Calu3 (cell line): ENCODE results near the gene NCKAP1. TPM values are rescaled to one million over a fixed set of nuclear protein-coding genes. Genes with fewer than 3 reads are reported as not detected.

Experiments
- BruUV-seq: library from RNA; stranded (reverse); fragments of 400-500 nt; replicated peaks from 2 replicates; lab custom pipeline; 2021; lab: Mats Ljungman, UMichigan
- CTCF ChIA-PET: fragments of 300-600 bp; sonication (Branson Sonifier 250); formaldehyde crosslinking; loops from one replicate; lab custom pipeline; 2022; ENCODE audit warnings: antibody characterized with exemption; lab: Charles Lee
- DNase-seq: peaks from one replicate; pipeline ENCODE4 v3.0.0; 2022
- H3K27ac Mint-ChIP-seq: one replicate; pipeline ENCODE4 v1.8.0; 2022; ENCODE audit warnings: mixed read lengths; ENCODE audit not compliant: unreplicated experiment
- H3K27me3 Mint-ChIP-seq: one replicate; pipeline ENCODE4 v1.8.0; 2022; ENCODE audit warnings: mixed read lengths; ENCODE audit not compliant: unreplicated experiment
- H3K36me3 Mint-ChIP-seq: one replicate; pipeline ENCODE4 v1.8.0; 2022; ENCODE audit warnings: mild to moderate bottlenecking, moderate library complexity, mixed read lengths; ENCODE audit not compliant: insufficient read depth, unreplicated experiment
- H3K4me1 Mint-ChIP-seq: one replicate; pipeline ENCODE4 v1.8.0; 2022; ENCODE audit warnings: mild to moderate bottlenecking, low read depth, mixed read lengths; ENCODE audit not compliant: unreplicated experiment
- H3K4me3 Mint-ChIP-seq: one replicate; pipeline ENCODE4 v1.8.0; 2022; ENCODE audit warnings: mild to moderate bottlenecking, low read depth, moderate library complexity, mixed read lengths; ENCODE audit not compliant: unreplicated experiment
- H3K9me3 Mint-ChIP-seq: one replicate; pipeline ENCODE4 v1.8.0; 2022; ENCODE audit warnings: low read depth, mixed read lengths; ENCODE audit not compliant: unreplicated experiment
- intact Hi-C: fragments of 100-400 bp; cut with micrococcal nuclease; formaldehyde crosslinking; loops from one replicate; pipeline ENCODE4 v1.10.0; 2022; ENCODE audit not compliant: unreplicated experiment
- total RNA-seq: library from RNA; stranded (reverse); gene quantifications from 2 replicates; pipeline ENCODE4 v1.2.3, GENCODE V29; 2022
- TF ChIP-seq, protein P1 (sequence below): fragments of 200-600 bp; IDR thresholded peaks from one replicate; pipeline ENCODE4 v1.8.0; 2022; ENCODE audit warnings: antibody characterized with exemption; ENCODE audit not compliant: unreplicated experiment

The NCKAP1 gene
- total RNA-seq, 1 experiment from 2014 or later, result 157 TPM

GRCh38 chr2:183078464-183079138, 40.3 kb upstream of the NCKAP1 start, which contains the start of gene DUSP19:
Gene DUSP19 (plus strand): TSS chr2:183078747. CDS start chr2:183078934, 187 bp downstream.
- no peaks in the 10 kb centered on the region for H3K27me3 Mint-ChIP-seq
- BruUV-seq, result TSS peak; percentile 48
- peak within 1 kb of the TSS; percentile 85 for H3K27ac Mint-ChIP-seq
- H3K4me3 Mint-ChIP-seq, result peak within 1 kb of the TSS; percentile 83
- intact Hi-C loops, result loop anchor here (5.0 kb wide), 1 partner anchor 49 kb away; no protein-coding TSS in a partner anchor
- no peaks in the 10 kb centered on the region for H3K9me3 Mint-ChIP-seq
- peak; percentile 94 for DNase-seq
- no peaks in the 10 kb centered on the region for H3K4me1 Mint-ChIP-seq
- TF ChIP-seq, protein P1, sequence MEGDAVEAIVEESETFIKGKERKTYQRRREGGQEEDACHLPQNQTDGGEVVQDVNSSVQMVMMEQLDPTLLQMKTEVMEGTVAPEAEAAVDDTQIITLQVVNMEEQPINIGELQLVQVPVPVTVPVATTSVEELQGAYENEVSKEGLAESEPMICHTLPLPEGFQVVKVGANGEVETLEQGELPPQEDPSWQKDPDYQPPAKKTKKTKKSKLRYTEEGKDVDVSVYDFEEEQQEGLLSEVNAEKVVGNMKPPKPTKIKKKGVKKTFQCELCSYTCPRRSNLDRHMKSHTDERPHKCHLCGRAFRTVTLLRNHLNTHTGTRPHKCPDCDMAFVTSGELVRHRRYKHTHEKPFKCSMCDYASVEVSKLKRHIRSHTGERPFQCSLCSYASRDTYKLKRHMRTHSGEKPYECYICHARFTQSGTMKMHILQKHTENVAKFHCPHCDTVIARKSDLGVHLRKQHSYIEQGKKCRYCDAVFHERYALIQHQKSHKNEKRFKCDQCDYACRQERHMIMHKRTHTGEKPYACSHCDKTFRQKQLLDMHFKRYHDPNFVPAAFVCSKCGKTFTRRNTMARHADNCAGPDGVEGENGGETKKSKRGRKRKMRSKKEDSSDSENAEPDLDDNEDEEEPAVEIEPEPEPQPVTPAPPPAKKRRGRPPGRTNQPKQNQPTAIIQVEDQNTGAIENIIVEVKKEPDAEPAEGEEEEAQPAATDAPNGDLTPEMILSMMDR, result no peak
- H3K36me3 Mint-ChIP-seq, result peaks cover 13% of the 10 kb centered on the region
- CTCF ChIA-PET, result interaction anchor here (1.0 to 1.5 kb wide), 4 partner anchors 13 to 46 kb away, joined by 3 read pairs; no protein-coding TSS in a partner anchor

DNA sequence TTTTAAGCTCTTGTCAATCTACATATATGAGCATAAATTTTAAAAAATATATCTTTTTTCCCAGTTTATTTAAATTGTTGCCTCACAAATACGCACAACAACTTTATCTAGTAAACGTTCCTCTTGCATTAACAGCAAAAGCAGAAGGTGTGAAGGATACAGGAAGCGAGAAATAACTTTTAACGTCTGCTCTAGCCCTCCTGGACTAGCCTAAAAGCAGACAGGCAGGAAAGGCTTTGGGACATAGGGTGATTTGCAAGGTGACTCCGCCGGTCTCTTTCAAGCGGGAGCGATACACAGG, 39.9 kb upstream of the NCKAP1 start:
- H3K4me3 Mint-ChIP-seq, result peak overlapping the region; percentile 83
- no TSS peak for BruUV-seq
- no peaks in the 10 kb centered on the region for H3K9me3 Mint-ChIP-seq
- H3K36me3 Mint-ChIP-seq, result peaks cover 13% of the 10 kb centered on the region
- TF ChIP-seq, protein P1, result no peak
- H3K4me1 Mint-ChIP-seq, result no peaks in the 10 kb centered on the region
- no peak for DNase-seq
- intact Hi-C loops, result loop anchor here (5.0 kb wide), 1 partner anchor 49 kb away; no protein-coding TSS in a partner anchor
- no peaks in the 10 kb centered on the region for H3K27me3 Mint-ChIP-seq
- CTCF ChIA-PET, result interaction anchor here (1.0 to 1.5 kb wide), 2 partner anchors 16 to 27 kb away, joined by 3 read pairs; no protein-coding TSS in a partner anchor
- peak overlapping the region; percentile 85 for H3K27ac Mint-ChIP-seq

- no TSS peak for BruUV-seq
- CTCF ChIA-PET, result no interaction called here
- intact Hi-C loops, result no loop called here
- H3K27me3 Mint-ChIP-seq, result no peaks in the 10 kb centered on the region
- H3K9me3 Mint-ChIP-seq, result no peaks in the 10 kb centered on the region
- DNase-seq, result no peak
- H3K27ac Mint-ChIP-seq, result no peak overlapping the region
- no peak overlapping the region for H3K4me3 Mint-ChIP-seq
- H3K4me1 Mint-ChIP-seq, result no peaks in the 10 kb centered on the region
- H3K36me3 Mint-ChIP-seq, result no peaks in the 10 kb centered on the region
- TF ChIP-seq, protein P1, result no peak
These were observed 33.9 kb upstream of the NCKAP1 start for GRCh38 chr2:183072177-183072576.

GRCh38 chr2:183070942-183071844, 32.9 kb upstream of the NCKAP1 start:
- no peaks in the 10 kb centered on the region for H3K36me3 Mint-ChIP-seq
- H3K4me1 Mint-ChIP-seq, result no peaks in the 10 kb centered on the region
- H3K4me3 Mint-ChIP-seq, result no peak overlapping the region
- TF ChIP-seq, protein P1, result no peak
- H3K27ac Mint-ChIP-seq, result no peak overlapping the region
- no peaks in the 10 kb centered on the region for H3K9me3 Mint-ChIP-seq
- peak; percentile 10 for DNase-seq
- CTCF ChIA-PET, result no interaction called here
- no TSS peak for BruUV-seq
- intact Hi-C loops, result no loop called here
- no peaks in the 10 kb centered on the region for H3K27me3 Mint-ChIP-seq
